NCI-H2171 treated with DMSO at 0.1 percent for 48 hours (cell line): ENCODE results near the gene RAX.

Experiments
- DNase-seq: peaks from one replicate; lab custom pipeline; 2025; lab: John Stamatoyannopoulos, UW

Gene RAX

DNA sequence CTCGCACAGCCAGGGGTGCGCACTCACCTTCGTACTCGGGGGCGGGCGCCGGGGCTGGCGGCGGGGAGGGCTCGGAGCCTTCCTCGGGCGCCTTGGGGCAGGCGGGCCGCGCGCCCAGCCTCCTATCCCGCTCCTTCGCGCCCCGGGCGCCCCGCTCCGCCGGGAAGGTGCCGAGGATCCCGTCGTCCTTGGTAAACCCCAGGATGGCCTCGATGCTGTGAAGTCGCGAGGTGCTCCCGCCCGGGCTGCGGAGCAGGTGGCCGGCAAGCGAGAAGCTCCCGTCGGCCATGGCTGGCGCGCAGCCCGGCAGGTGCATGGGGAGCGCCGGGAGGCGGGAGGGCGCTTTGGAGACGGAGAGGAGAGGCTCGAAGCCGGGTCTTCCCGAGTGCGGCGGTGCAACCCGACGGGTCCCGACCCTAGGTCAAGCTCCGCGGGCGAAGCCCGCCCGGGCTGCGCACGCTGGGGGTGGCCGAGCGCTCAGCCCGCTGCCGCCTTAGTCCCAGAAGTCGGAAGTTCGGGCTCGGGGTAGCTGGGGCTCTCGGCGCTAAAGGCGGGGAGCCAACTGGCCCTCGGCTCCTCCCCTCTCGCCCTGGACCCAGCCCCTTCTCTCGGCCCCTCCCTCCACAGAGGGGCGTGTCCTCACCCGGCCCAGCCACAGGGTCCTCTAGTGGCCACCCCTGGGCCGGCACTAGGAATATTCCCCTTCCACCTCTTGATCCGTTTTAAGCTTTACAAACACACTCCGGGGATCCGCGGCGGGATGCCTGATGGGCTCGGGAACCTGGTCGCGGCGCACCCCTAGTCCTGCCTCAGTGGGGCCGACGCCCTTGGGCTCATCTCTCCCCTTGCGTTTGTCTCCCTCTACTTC lies at the start of gene RAX:
TSS of gene RAX (minus strand) at position 564 of the 868 bp plus-strand sequence. CDS start at position 316, 248 bp downstream.
- DNase-seq = no peak

GRCh38 chr18:59318460-59319050 lies 45.3 kb upstream of the RAX start, which contains the start of gene CPLX4:
TSS of gene CPLX4 (minus strand) at chr18:59318649. CDS start at chr18:59318462, 187 bp downstream.
- no peak for DNase-seq

DNA sequence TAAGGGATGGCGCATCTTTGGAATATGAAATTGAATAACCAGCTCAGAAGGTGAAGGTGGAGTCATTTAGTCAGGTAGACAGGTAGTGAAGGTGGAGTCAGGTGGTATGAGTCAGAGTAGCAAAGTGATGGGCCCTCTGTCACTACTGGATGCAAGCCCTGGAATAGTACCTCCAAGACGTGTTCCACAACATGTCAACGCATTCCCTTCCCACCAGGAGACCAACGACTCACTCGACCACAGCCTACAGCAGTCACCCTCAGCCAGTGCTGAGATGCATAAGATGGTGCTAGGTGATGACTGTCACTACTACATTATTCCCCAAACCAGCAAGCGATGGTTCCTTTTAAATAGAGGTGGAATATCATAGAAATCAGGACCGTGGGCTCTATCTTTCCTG lies 38.4 kb upstream of the RAX start:
- DNase-seq = no peak

- no peak for DNase-seq
These were observed 35.6 kb upstream of the RAX start for GRCh38 chr18:59308938-59309260.

DNA sequence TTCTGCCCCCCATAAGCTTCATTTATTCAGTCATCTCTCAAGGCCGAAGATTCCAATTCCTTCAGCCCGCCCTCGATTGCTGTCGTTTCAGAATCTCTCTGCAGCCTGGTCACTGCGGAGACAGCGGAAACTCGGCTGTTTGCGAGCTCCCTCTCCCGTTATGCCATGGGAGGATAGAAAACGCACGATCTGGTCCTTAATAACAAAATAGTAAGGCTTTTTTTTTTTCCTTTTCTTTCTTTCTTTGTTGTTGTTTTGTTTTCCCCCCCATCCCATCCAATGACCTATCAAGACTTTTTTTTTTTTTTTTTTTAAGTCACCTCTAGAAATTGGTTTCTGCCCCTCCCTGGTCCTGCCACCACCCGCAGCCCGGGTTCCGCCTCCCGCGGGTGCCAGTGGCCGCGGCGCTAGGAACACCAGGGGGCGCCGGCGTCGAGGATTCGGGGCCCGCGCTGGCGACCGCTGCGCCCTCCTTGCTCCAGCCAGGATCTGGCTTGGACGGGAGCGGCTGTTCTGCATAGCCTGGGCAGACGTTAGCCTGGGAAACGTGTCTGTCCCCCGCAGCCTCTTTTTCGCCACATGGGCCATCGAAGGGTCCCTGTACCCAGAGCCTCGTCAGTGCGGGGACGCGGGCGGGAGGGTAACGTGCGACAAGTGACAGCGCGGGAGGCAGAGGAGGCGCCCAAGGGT lies 35.1 kb upstream of the RAX start:
- DNase-seq = peak; percentile 72

DNA sequence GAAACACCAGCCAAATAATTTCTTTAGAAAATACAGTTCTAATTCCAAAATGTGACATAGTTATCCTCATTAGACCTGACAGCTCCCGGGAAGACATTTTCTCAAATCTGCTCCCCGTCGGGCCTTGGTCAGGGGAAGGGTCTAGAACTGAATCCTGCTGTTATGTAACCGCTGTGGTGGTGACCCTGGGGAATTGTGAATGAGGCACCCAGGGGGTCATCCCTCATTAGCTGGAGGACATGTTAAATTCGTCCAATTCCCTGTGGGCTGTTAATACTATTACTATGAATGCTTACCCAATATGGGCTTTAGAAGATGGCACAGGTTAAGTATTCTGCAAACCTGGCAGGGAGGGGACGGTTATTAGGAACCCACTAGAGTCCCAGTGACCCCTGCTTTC lies 33.4 kb upstream of the RAX start:
- DNase-seq = no peak

DNA sequence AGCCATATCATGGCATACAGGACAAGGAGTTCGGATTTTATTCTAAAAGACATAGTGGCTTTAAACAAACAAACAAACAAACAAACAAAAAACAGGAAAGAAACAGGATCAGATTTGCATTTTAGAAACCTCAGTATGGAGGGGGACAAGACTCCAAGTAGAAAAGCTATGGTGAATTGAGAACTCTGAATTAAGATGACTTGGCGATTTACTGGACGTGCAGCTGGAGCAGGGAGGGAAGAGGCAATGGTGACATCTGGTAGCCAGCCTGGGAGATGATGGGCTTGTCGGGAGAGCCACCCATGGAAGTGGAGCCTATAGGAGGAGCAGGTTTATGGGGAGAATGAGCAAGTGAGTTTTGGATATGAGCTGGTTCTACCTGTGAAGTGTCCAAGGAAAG lies 32.0 kb upstream of the RAX start:
- DNase-seq = no peak

GRCh38 chr18:59303656-59304195 lies 30.5 kb upstream of the RAX start:
- no peak for DNase-seq

DNA sequence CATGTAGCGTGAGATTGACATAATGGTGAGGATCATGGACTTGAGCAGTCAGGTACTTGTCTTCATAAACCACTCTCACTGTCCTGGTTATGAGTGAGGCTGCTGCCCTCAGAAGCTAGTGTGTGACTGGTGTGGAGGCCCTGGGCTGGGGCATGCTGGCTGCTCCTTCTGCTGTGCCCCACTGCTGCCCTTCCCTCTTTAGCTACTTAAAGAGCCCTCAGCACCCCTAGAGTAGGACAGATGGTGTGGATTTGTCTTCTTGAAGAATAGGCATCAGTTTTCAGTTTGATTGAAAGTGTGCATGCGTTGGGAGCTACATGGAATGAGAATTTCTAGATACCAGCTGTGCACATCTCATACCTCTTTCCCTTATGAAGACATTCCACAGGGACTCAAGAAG lies 29.8 kb upstream of the RAX start:
- peak; percentile 72 for DNase-seq

- no peak for DNase-seq
These were observed 28.7 kb upstream of the RAX start for GRCh38 chr18:59301929-59302328.

GRCh38 chr18:59300676-59301285 lies 27.5 kb upstream of the RAX start:
- DNase-seq = no peak

DNA sequence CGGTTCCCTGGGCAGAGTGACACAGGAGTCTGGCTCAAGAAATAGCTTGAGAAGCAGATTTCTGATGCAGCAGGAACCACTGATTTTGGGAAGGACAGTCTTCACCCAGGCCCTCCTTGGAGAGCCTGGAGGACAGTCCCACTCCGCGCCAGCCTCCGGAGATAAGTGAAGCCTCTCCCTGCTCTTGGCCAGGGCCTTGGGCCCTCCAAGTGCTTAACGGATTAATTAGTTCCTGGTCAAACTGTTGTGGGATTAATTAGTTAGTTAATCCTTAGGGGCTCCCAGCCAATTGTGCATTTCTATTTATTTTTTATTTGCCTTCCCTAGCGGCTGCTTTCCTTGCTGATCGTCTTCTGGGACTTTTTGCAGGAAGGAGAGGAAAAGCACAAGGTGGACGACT lies 25.6 kb upstream of the RAX start:
- no peak for DNase-seq

- DNase-seq = no peak
These were observed 20.1 kb upstream of the RAX start for GRCh38 chr18:59293317-59293716.

- no peak for DNase-seq
These were observed 13.1 kb upstream of the RAX start for GRCh38 chr18:59286341-59286740.

- DNase-seq = no peak
These were observed 9.1 kb upstream of the RAX start for GRCh38 chr18:59282341-59282740.

- no peak for DNase-seq
These were observed 6.5 kb upstream of the RAX start for GRCh38 chr18:59279722-59280121.

DNA sequence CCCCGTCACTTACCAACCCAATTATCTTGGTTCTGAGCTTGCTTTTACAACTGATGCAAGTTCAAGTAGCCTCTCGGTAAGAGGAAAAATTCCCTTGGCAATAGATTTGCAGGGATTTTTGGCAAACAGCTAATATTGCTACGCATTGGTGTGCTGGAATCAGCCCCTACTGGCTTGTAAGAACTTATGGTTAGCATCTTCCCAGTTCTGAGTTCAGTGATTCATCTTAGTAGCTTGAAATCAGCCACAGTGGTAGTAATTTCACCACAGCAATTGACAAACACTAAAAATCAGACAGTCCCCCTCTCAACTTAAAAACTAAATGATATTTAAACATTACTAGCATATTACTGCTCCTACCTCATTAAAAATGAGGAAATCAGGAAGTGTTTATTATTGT lies 5.9 kb upstream of the RAX start:
- DNase-seq = no peak

DNA sequence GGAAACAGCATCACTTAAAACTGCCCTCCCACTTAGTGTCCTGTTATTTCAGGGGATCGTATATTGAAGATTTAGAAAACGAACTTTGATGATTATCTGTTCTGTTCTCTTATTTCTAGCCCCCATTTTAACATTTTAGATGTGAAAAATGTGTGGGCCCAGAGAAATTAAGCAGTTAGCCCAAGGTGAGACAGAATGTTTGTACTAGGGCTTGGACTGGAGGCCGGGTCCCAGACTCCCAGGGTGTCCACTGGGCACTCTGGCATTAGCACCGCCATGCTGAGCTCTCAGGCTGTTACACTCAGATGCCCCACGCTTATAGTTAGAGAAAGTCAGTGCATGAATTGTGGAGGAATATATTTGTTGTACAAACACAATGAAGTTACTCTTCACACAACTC lies 5.5 kb upstream of the RAX start:
- DNase-seq = no peak

- no peak for DNase-seq
These were observed 2.8 kb upstream of the RAX start for GRCh38 chr18:59276047-59276446.

- DNase-seq = no peak
These were observed 2.2 kb upstream of the RAX start for GRCh38 chr18:59275406-59275949.

DNA sequence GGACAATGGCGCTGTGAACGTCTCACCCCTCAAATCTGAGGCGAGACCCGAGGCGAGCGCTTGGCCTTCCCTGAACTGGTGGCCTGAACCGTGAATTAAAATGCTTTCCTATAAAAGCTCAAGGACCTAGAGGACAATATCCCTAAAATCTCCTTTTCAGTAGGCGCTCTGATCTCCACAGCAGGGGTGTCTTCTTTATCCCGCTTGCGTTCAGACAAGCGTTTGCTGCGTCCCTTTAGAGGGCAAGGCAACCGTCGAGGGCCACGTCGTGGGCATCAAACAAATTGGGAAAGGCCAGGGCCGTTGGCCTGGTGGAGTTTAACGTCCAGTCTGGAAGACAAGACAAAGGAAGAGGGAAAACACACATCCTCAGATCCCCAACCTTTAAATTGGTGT lies 1.3 kb upstream of the RAX start:
- no peak for DNase-seq
